22Rv1 (cell line): ENCODE results near the gene ATP1A2.

ENCODE experiments used
- H3K27ac ChIP-seq: fragments of 450-650 bp; 2 replicates; pipeline ENCODE4 v1.5.1; 2017
- CTCF ChIP-seq: fragments of 450-650 bp; IDR thresholded peaks from 2 replicates; pipeline ENCODE4 v1.5.1; 2017; ENCODE audit warnings: mild to moderate bottlenecking
- ZFX ChIP-seq: fragments of 450-650 bp; IDR thresholded peaks from 2 replicates; pipeline ENCODE4 v1.6.1; 2017; ENCODE audit warnings: antibody characterized with exemption, borderline replicate concordance

Gene ATP1A2

GRCh38 chr1:160137216-160137862 lies 21.8 kb downstream of the ATP1A2 start:
- no peak overlapping the region for H3K27ac ChIP-seq
- TF ChIP-seq ZFX, result no peak
- no peak for TF ChIP-seq CTCF

GRCh38 chr1:160139840-160140239 lies 24.3 kb downstream of the ATP1A2 start:
- H3K27ac ChIP-seq, result no peak overlapping the region
- TF ChIP-seq CTCF (no peak), ZFX (no peak)

GRCh38 chr1:160143695-160144094 lies 28.1 kb downstream of the ATP1A2 start:
- H3K27ac ChIP-seq, result no peak overlapping the region
- TF ChIP-seq ZFX (no peak), CTCF (no peak)

GRCh38 chr1:160144921-160145320 lies 29.4 kb downstream of the ATP1A2 start:
- H3K27ac ChIP-seq, result no peak overlapping the region
- TF ChIP-seq CTCF (no peak), ZFX (no peak)

GRCh38 chr1:160146107-160146506 lies 30.5 kb downstream of the ATP1A2 start:
- H3K27ac ChIP-seq, result no peak overlapping the region
- TF ChIP-seq ZFX, result no peak
- no peak for TF ChIP-seq CTCF

- TF ChIP-seq CTCF (no peak), ZFX (no peak)
- H3K27ac ChIP-seq, result no peak overlapping the region
Measured at GRCh38 chr1:160148121-160148520, 32.6 kb downstream of the ATP1A2 start.

- no peak overlapping the region for H3K27ac ChIP-seq
- TF ChIP-seq ZFX (no peak), CTCF (no peak)
Measured at GRCh38 chr1:160149233-160149632, 33.7 kb downstream of the ATP1A2 start.
